ENCODE data around the gene DNAJC5G. TPM values are rescaled to one million over a fixed set of nuclear protein-coding genes. Genes with fewer than 3 reads are reported as not detected.

The DNAJC5G gene
- total RNA-seq, 4 donors from 2014 or later, result 0.33 to 2.1 (median 1.1) TPM; not detected in 1

GRCh38 chr2:27236136-27236535 lies 39.1 kb upstream of the DNAJC5G start:
- no peaks in the 10 kb centered on the region for H3K27me3 ChIP-seq
- peaks cover 76 to 90% of the 10 kb centered on the region in 2 donors for H3K36me3 ChIP-seq
- 96 to 97% methylated on average over 11 to 12 of the region's 12 CpGs for WGBS, 2 donors
- H3K4me3 ChIP-seq (replicated peaks in 1 of 3), result no peak overlapping the region
- H3K27ac ChIP-seq, result no peak overlapping the region
- no peak for TF ChIP-seq POLR2A (IDR thresholded peaks at IDR 0.05)
- TF ChIP-seq CTCF (IDR thresholded peaks at IDR 0.05), result no peak
- DNase-seq, result no peak
- intact Hi-C loops (cut with DNase I), result no loop called here
- no peaks in the 10 kb centered on the region for H3K4me1 ChIP-seq
- H3K9me3 ChIP-seq, result no peaks in the 10 kb centered on the region

- Histone ChIP-seq H3K36me3 (peaks cover 75 to 88% of the 10 kb centered on the region in 2 donors), H3K27ac (no peak overlapping the region), H3K27me3 (no peaks in the 10 kb centered on the region), H3K9me3 (no peaks in the 10 kb centered on the region), H3K4me3 (replicated peaks in 1 of 3) (no peak overlapping the region), H3K4me1 (no peaks in the 10 kb centered on the region)
- no peak for DNase-seq
- intact Hi-C loops (cut with DNase I), result no loop called here
- TF ChIP-seq POLR2A (IDR thresholded peaks at IDR 0.05), result no peak
- TF ChIP-seq CTCF (IDR thresholded peaks at IDR 0.05), result no peak
- 87 to 92% methylated on average over 3 of the region's 3 CpGs for WGBS, 2 donors
Observed at GRCh38 chr2:27236626-27237025, 38.6 kb upstream of the DNAJC5G start.

- 96 to 98% methylated on average over 13 to 15 of the region's 15 CpGs for WGBS, 2 donors
- DNase-seq, result no peak
- intact Hi-C loops (cut with DNase I), result no loop called here
Observed at GRCh38 chr2:27237341-27237945, 37.8 kb upstream of the DNAJC5G start.

GRCh38 chr2:27238976-27239375 lies 36.3 kb upstream of the DNAJC5G start:
- Histone ChIP-seq H3K9me3 (no peaks in the 10 kb centered on the region), H3K27me3 (no peaks in the 10 kb centered on the region), H3K4me3 (replicated peaks in 1 of 3) (no peak overlapping the region), H3K4me1 (no peaks in the 10 kb centered on the region), H3K36me3 (peaks cover 63 to 87% of the 10 kb centered on the region in 2 donors), H3K27ac (no peak overlapping the region)
- WGBS, 2 donors, result 93 to 98% methylated on average over 3 to 8 of the region's 8 CpGs
- no peak for TF ChIP-seq CTCF (IDR thresholded peaks at IDR 0.05)
- no peak for TF ChIP-seq POLR2A (IDR thresholded peaks at IDR 0.05)
- no peak for DNase-seq
- intact Hi-C loops (cut with DNase I), result no loop called here

More at GRCh38 chr2:27237341-27237945, 37.8 kb upstream of the DNAJC5G start:
- Histone ChIP-seq H3K27me3 (no peaks in the 10 kb centered on the region), H3K36me3 (peaks cover 70 to 88% of the 10 kb centered on the region in 2 donors), H3K9me3 (no peaks in the 10 kb centered on the region), H3K27ac (no peak overlapping the region), H3K4me1 (no peaks in the 10 kb centered on the region), H3K4me3 (replicated peaks in 1 of 3) (no peak overlapping the region)
- TF ChIP-seq POLR2A (IDR thresholded peaks at IDR 0.05), result no peak

- TF ChIP-seq POLR2A (IDR thresholded peaks at IDR 0.05) (no peak), CTCF (IDR thresholded peaks at IDR 0.05) (no peak)
- WGBS, 2 donors, result 94 to 96% methylated on average over 8 to 9 of the region's 9 CpGs
- H3K36me3 ChIP-seq, result peaks cover 50 to 74% of the 10 kb centered on the region in 2 donors
Observed at GRCh38 chr2:27240406-27240805, 34.8 kb upstream of the DNAJC5G start.

More at GRCh38 chr2:27240406-27240805, 34.8 kb upstream of the DNAJC5G start:
- H3K27me3 ChIP-seq, result no peaks in the 10 kb centered on the region
- intact Hi-C loops (cut with DNase I), result no loop called here
- no peak overlapping the region for H3K4me3 ChIP-seq (replicated peaks in 1 of 3)
- H3K27ac ChIP-seq, result no peak overlapping the region
- no peaks in the 10 kb centered on the region for H3K4me1 ChIP-seq
- no peaks in the 10 kb centered on the region for H3K9me3 ChIP-seq
- no peak for DNase-seq

Data from thyroid gland (tissue), 4 donors.